Nephron progenitor cell (in vitro differentiated cells): ENCODE data around the gene GRK5.

ENCODE experiments used
- DNase-seq: peaks from one replicate; pipeline ENCODE4 v3.0.0; 2021
- H3K27ac Mint-ChIP-seq: 2 replicates; pipeline ENCODE4 v1.8.0; 2021; ENCODE audit warnings: mild to moderate bottlenecking, moderate library complexity, mixed read lengths
- H3K27me3 Mint-ChIP-seq: 2 replicates; pipeline ENCODE4 v1.8.0; 2021; ENCODE audit warnings: mild to moderate bottlenecking, low read depth, mixed read lengths; ENCODE audit not compliant: poor library complexity
- H3K36me3 Mint-ChIP-seq: 2 replicates; pipeline ENCODE4 v1.8.0; 2021; ENCODE audit warnings: low read depth, mixed read lengths
- H3K4me1 Mint-ChIP-seq: 2 replicates; pipeline ENCODE4 v1.8.0; 2021; ENCODE audit warnings: mixed read lengths
- H3K4me3 Mint-ChIP-seq: 2 replicates; pipeline ENCODE4 v1.8.0; 2021; ENCODE audit warnings: mild to moderate bottlenecking, moderate library complexity, mixed read lengths
- H3K9me3 Mint-ChIP-seq: 2 replicates; pipeline ENCODE4 v1.8.0; 2021; ENCODE audit warnings: mild to moderate bottlenecking, moderate library complexity, mixed read lengths
- TF ChIP-seq, protein P1 (sequence below): fragments of 200-600 bp; sonication (generic); IDR thresholded peaks from 2 replicates; pipeline ENCODE4 v1.5.0; 2021; ENCODE audit warnings: antibody characterized with exemption

GRK5 gene

DNA sequence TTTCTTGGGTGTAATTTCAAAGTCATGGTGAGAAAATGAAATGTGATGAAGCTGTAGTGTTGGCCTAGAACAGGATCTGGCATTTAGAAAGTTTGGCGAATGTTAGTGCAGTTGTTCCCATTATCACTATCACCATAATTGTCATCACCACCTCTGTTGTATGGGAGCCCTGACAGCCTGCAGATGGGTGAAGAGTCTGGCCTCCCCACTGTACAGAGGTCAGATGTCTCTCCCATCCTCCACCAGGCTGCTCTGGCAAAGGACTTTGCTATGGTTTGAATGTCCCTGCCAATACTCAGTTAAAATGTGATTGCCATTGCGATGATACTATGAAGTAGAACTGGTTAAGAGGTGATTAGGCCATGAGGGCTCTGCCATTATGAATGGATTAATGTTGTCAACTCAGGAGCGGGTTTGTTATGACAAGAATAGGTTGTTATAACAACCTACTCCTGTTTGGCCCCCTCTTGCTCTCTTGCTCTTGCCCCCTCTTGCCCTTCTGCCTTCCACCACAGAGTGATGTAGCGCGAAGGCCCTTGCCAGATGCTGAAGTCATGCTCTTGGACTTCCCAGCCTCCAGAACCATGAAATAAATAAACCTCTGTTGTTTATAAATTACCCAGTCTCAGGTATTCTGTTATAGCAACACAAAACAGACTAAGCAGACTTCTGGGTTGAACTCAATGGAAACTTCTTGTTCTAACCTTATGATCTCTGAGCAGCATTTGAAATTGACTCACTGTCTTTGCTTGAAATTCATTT lies 90.0 kb downstream of the GRK5 start:
- peaks cover 39% of the 10 kb centered on the region for H3K36me3 Mint-ChIP-seq
- peaks cover 8% of the 10 kb centered on the region for H3K27me3 Mint-ChIP-seq
- H3K27ac Mint-ChIP-seq, result no peak overlapping the region
- H3K9me3 Mint-ChIP-seq, result peaks cover 32% of the 10 kb centered on the region
- peaks cover 27% of the 10 kb centered on the region for H3K4me1 Mint-ChIP-seq
- DNase-seq, result no peak
- TF ChIP-seq, protein P1, sequence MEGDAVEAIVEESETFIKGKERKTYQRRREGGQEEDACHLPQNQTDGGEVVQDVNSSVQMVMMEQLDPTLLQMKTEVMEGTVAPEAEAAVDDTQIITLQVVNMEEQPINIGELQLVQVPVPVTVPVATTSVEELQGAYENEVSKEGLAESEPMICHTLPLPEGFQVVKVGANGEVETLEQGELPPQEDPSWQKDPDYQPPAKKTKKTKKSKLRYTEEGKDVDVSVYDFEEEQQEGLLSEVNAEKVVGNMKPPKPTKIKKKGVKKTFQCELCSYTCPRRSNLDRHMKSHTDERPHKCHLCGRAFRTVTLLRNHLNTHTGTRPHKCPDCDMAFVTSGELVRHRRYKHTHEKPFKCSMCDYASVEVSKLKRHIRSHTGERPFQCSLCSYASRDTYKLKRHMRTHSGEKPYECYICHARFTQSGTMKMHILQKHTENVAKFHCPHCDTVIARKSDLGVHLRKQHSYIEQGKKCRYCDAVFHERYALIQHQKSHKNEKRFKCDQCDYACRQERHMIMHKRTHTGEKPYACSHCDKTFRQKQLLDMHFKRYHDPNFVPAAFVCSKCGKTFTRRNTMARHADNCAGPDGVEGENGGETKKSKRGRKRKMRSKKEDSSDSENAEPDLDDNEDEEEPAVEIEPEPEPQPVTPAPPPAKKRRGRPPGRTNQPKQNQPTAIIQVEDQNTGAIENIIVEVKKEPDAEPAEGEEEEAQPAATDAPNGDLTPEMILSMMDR, result no peak
- H3K4me3 Mint-ChIP-seq, result no peak overlapping the region

DNA sequence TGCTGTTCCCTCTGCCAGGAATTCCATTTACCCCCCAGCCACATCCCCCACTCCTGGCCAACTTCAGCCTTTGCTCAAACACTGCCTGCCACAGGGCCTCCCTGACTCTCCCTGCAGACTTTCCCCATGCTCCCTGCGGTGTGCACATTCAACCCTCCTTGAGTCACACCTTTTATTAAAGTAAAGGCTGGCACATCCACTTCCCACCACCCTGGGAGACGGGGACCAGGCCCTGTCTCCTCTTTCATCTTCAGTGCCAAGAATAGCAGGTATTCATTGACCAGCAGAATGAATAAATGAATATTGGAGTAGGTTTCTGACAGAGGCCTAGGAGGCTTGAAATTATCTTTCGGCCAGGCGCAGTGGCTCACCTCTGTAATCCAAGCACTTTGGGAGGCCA lies 91.4 kb downstream of the GRK5 start:
- Mint-ChIP-seq H3K27me3 (peaks cover 8% of the 10 kb centered on the region), H3K27ac (no peak overlapping the region), H3K4me3 (no peak overlapping the region), H3K4me1 (peaks cover 41% of the 10 kb centered on the region), H3K9me3 (peaks cover 32% of the 10 kb centered on the region), H3K36me3 (peaks cover 39% of the 10 kb centered on the region)
- no peak for DNase-seq
- TF ChIP-seq, protein P1, result no peak

DNA sequence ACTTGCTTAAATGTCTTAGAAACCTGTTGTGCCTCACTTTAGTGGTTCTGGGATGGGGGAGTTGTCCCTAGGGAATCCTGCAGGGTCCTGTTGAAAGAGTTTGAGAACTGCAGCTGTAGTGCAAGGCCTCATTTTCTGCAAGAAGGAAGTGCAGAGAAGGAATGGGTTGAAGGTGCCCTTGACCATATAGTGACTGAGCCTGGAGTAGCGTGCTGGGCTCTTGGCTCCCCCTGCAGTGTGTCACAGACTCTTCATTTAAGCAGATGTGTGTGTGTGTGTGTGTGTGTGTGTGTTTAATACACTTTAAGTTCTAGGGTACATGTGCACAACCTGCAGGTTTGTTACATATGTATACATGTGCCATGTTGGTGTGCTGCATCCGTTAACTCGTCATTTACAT lies 92.2 kb downstream of the GRK5 start:
- no peak for DNase-seq
- Mint-ChIP-seq H3K4me1 (peaks cover 44% of the 10 kb centered on the region), H3K4me3 (no peak overlapping the region), H3K36me3 (peaks cover 39% of the 10 kb centered on the region), H3K9me3 (peaks cover 32% of the 10 kb centered on the region), H3K27ac (no peak overlapping the region), H3K27me3 (peaks cover 4% of the 10 kb centered on the region)
- TF ChIP-seq, protein P1, result no peak

DNA sequence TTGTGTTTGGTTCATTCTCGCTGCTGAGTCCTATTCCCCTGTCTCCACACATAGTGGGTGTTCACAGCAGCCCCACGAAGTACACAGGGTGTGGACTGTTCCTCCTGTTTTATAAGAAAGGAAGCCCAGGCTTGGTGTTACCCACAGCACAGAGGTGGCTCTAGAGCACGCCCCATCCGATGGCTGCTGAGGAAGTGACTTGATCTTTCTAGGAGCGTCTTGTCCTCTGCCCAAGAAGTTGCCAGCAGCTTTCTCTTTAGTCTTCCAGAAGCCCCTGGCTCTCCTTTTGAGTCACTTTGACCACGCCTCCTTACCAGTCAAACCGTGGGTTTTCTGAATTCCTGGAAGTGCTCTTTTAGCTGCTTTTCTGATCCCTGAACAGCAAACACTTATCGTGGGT lies 94.0 kb downstream of the GRK5 start:
- Mint-ChIP-seq H3K27me3 (peaks cover 3% of the 10 kb centered on the region), H3K36me3 (peaks cover 26% of the 10 kb centered on the region), H3K4me1 (peaks cover 63% of the 10 kb centered on the region), H3K27ac (no peak overlapping the region), H3K9me3 (peaks cover 24% of the 10 kb centered on the region), H3K4me3 (no peak overlapping the region)
- TF ChIP-seq, protein P1, result no peak
- no peak for DNase-seq

DNA sequence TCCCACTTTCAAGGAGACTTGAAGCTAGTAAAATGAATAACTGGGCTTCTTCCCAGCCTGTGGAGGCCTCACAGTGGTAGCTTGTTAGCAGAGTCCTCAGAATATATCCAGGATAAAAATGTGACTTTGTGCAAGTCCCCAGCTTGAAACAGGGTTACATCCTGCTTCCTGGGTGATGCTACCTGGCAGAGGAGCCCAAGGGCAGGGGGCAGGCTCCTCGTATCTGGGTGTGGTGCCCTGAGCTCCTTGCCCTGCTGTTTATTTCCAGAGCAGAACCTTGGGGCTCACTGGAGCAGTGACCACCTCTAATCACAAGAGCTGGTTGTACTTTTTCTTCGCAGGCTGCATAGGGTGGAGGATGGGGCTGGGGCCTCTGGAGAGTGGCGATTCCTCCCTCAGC lies 94.8 kb downstream of the GRK5 start:
- Mint-ChIP-seq H3K4me3 (no peak overlapping the region), H3K27ac (no peak overlapping the region), H3K36me3 (peaks cover 18% of the 10 kb centered on the region), H3K9me3 (peaks cover 16% of the 10 kb centered on the region), H3K27me3 (peaks cover 3% of the 10 kb centered on the region), H3K4me1 (peaks cover 71% of the 10 kb centered on the region)
- TF ChIP-seq, protein P1, result no peak
- DNase-seq, result no peak
